Large intestine (tissue), 3 donors: ENCODE data around the gene NRXN3. TPM values are rescaled to one million over a fixed set of nuclear protein-coding genes. Genes with fewer than 3 reads are reported as not detected.

Experiments used
- DNase-seq, 2 donors: peaks; one replicate each; pipeline versions ENCODE4 v3.0.0 to v3.0.0-alpha.2; 2013
- H3K27ac ChIP-seq: one replicate; pipeline ENCODE4 v1.5.1; 2013; ENCODE audit warnings: low read length
- H3K27me3 ChIP-seq: 2 replicates; pipeline ENCODE4 v1.6.1; 2013; ENCODE audit warnings: low read length; ENCODE audit not compliant: control insufficient read depth, insufficient read depth
- H3K36me3 ChIP-seq: 2 replicates; pipeline ENCODE4 v1.6.1; 2013; ENCODE audit warnings: low read length; ENCODE audit not compliant: control insufficient read depth, insufficient read depth
- H3K4me1 ChIP-seq: one replicate; pipeline ENCODE4 v1.6.1; 2013; ENCODE audit warnings: low read length; ENCODE audit not compliant: control insufficient read depth, insufficient read depth
- H3K4me3 ChIP-seq: one replicate; pipeline ENCODE4 v1.5.1; 2013; ENCODE audit warnings: low read length
- H3K9me3 ChIP-seq: one replicate; pipeline ENCODE4 v1.6.1; 2013; ENCODE audit warnings: mild to moderate bottlenecking, low read depth, low read length, moderate library complexity; ENCODE audit not compliant: control insufficient read depth
- WGBS: methylation state at CpG from one replicate; pipeline ENCODE4 v1.1.5; 2013; ENCODE audit warnings: low lambda C conversion rate; ENCODE audit not compliant: insufficient coverage; 5-methylcytosine and 5-hydroxymethylcytosine counted together
- polyA plus RNA-seq: library from polyadenylated mRNA; unstranded; fragments of 120-200 nt; gene quantifications from one replicate; pipeline ENCODE4 v1.2.1, GENCODE V29; 2013

Gene NRXN3
- polyA plus RNA-seq, 1 donor = 12.8 TPM

DNA sequence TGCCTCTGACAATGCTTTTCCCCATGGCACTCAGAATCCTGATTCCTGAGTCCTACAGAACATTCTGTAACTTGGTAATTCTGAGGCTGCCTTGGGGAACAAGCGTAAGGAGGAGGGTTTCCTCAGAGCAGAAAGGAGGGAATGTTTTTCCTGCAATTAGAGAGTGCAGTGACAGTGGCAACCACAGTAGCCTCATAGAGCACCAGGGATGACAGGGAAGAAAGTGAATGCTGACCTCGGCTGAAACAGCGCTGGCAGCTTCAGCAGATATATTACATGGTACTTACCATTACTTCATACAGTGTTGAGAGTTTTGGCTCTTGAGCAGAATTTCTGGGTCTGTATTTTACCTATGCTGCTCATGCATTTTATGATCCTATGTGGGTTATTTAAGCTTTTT lies 757.1 kb downstream of the NRXN3 start:
- H3K27me3 ChIP-seq = no peaks in the 10 kb centered on the region
- no peaks in the 10 kb centered on the region for H3K9me3 ChIP-seq
- H3K4me3 ChIP-seq = no peak overlapping the region
- no peak for DNase-seq
- H3K4me1 ChIP-seq = no peaks in the 10 kb centered on the region
- no peak overlapping the region for H3K27ac ChIP-seq
- no peaks in the 10 kb centered on the region for H3K36me3 ChIP-seq
- no CpG with 5 or more reads among the region's 3 CpGs for WGBS

DNA sequence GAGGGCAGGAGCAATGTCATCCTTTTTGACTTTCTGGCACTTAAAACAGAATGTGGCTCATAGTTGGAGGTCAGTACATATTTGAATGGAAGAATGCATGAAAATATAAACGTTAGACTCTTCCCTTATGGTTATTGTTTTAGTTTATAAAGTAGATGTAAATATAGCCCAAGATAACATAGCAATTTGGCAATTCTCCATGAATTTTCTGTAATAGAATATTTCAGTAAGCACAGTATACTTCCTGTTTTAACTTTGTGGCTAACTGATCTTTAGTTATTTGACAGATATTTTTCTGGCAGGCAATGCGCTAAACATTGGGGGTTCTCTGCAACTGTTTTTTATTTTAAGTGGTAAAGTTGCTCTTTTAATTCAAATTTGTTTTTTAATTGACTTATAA lies 763.0 kb downstream of the NRXN3 start:
- Histone ChIP-seq H3K27me3 (no peaks in the 10 kb centered on the region), H3K27ac (no peak overlapping the region), H3K36me3 (no peaks in the 10 kb centered on the region), H3K4me3 (no peak overlapping the region), H3K9me3 (no peaks in the 10 kb centered on the region), H3K4me1 (no peaks in the 10 kb centered on the region)
- 17% methylated on average over 1 of the region's 2 CpGs for WGBS
- no peak for DNase-seq

DNA sequence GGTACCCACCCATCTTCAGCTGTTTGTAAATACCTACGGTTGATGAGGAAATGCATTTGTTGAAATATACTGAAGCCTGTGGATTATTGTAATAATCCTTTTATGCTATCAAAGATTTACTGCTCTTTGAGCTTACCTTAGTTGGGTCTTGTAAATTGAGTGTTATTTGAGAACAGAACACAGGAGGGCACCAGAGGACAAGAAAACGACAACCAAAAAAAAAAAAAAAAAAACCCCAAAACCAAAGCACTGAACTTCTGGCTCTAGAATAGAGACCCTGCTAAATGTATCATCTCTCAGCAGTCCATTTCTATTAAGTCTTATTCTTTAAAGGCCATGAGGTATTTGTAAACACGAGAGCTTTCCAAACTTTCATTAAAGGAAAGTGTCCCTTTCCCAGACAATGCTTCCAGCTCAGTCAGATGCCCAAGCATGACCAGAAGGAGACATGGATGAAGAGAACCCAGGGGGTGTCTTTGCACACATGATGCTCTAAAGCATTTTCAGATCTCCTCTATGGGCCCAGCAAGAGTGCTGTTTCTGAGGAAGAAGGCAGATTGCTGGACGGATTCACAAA lies 763.9 kb downstream of the NRXN3 start:
- no peak for DNase-seq

DNA sequence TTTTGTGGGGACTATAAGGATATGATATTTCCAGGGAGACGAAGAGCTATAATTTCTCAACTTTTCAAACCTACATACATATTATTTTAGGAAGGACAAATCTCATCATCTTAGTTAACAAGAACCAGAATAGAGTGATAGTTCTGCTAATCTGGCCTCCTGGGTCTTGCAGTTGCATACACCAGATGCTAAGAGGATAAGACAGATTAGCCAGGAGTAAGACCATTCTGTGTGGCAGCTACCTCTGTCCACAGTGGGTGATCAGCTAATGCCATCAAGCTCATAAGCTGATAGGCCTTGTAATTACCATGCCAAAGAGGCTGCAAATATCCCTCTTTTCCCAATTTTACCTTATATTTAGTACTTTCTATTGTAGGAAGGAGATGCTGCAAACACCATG lies 776.8 kb downstream of the NRXN3 start:
- 100% methylated on average over 1 of the region's 1 CpG for WGBS
- Histone ChIP-seq H3K4me3 (no peak overlapping the region), H3K27me3 (peaks cover 5% of the 10 kb centered on the region), H3K4me1 (peaks cover 4% of the 10 kb centered on the region), H3K36me3 (no peaks in the 10 kb centered on the region), H3K27ac (no peak overlapping the region), H3K9me3 (no peaks in the 10 kb centered on the region)
- DNase-seq = no peak

More for the DNA sequence above, 763.9 kb downstream of the NRXN3 start:
- no peak overlapping the region for H3K27ac ChIP-seq
- no peaks in the 10 kb centered on the region for H3K9me3 ChIP-seq
- H3K27me3 ChIP-seq = no peaks in the 10 kb centered on the region
- H3K36me3 ChIP-seq = no peaks in the 10 kb centered on the region
- no peaks in the 10 kb centered on the region for H3K4me1 ChIP-seq
- no peak overlapping the region for H3K4me3 ChIP-seq
- no CpG with 5 or more reads among the region's 4 CpGs for WGBS

DNA sequence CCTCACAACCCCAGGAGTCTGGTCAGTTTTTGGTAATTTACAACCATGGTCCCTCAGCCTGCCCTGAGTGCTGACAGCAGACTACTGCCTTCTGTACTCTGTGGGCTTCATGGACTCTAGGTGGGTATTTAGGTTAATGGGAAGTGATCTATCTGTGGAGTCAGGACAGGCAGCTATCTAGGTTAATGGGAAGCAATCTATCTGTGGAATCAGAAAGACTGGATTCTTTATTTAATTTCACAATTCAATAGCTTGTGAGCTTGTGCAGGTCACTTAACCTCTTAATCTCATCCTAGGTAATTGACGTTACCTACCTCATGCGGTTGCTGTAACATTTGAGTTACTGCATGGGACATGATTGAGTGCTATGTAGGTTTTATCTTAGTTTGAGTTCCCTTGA lies 777.5 kb downstream of the NRXN3 start:
- Histone ChIP-seq H3K36me3 (no peaks in the 10 kb centered on the region), H3K27ac (no peak overlapping the region), H3K9me3 (no peaks in the 10 kb centered on the region), H3K27me3 (peaks cover 3% of the 10 kb centered on the region), H3K4me3 (no peak overlapping the region), H3K4me1 (peaks cover 4% of the 10 kb centered on the region)
- WGBS = no CpG with 5 or more reads among the region's 2 CpGs
- DNase-seq = no peak

DNA sequence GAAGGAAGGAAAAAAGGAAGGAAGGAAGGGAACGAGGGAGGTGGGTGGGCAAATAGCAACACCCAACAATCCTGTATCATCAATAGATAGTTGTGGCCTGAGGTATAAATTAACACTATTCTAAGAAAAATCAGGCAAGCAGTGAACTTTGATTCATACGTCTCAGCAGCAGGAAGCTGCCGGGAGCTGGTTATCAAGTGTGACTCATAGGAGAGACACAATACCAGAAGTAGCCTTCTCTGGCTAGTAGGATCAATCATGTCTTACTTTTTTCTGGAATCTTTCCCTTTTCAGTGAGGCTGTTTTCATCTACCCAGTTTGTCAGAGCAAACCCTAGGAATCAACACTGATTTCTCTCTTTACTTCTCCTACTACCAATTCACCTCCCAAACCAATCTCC lies 780.5 kb downstream of the NRXN3 start:
- Histone ChIP-seq H3K9me3 (no peaks in the 10 kb centered on the region), H3K4me3 (no peak overlapping the region), H3K27me3 (no peaks in the 10 kb centered on the region), H3K36me3 (no peaks in the 10 kb centered on the region), H3K4me1 (peaks cover 4% of the 10 kb centered on the region), H3K27ac (peak overlapping the region; percentile 80)
- 8% methylated on average over 3 of the region's 3 CpGs for WGBS
- peak; percentile 71 to 84 for DNase-seq

DNA sequence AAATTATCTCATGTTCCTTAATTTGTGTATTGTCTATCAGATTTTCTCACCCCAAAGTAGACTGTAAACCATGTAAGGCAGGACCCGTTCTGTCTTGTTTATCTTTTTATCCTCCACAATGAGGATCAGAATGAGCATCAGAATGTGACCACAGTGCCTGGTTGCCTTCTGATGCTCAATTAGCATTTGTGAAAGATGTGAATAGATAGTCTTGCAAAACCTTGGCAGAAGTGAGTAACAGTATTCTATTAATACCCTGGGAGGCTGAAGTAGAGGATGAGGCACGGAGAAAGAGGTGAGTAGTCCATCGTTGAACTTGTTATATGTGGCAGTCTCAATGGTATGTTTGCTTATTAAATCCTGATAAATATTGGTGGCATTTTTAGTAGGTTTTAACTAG lies 781.4 kb downstream of the NRXN3 start:
- peaks cover 4% of the 10 kb centered on the region for H3K4me1 ChIP-seq
- no peaks in the 10 kb centered on the region for H3K27me3 ChIP-seq
- no peak overlapping the region for H3K4me3 ChIP-seq
- WGBS = 80% methylated on average over 1 of the region's 3 CpGs
- DNase-seq = no peak
- H3K27ac ChIP-seq = no peak overlapping the region
- no peaks in the 10 kb centered on the region for H3K36me3 ChIP-seq
- H3K9me3 ChIP-seq = no peaks in the 10 kb centered on the region

DNA sequence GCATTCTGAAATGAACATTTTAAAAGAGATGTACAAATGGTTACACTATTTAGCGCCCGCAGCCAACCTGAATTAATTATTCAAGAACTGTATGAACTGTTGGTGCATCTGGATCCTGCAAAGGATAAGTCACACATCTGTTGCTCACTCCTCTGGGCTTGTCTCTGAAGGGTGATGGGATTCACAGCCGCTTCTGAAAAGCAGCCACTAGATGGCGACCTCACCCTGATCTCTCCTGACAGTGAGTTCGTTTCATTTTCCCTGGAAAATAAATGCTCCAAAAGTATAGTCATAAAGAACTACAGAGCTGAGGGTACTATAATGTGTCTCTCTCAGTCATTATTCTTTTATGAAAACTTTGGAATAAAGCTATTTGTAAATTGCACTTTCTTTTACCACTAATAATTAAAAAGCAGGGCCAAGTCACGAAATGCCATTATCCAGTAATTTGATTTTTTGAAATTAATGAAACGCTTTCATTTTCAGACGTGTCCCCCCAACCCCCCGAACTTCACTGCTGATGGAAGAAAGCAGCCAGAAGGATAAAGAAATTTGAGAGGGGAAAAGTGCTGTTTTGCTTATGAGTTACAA lies 789.6 kb downstream of the NRXN3 start:
- H3K4me3 ChIP-seq = no peak overlapping the region

DNA sequence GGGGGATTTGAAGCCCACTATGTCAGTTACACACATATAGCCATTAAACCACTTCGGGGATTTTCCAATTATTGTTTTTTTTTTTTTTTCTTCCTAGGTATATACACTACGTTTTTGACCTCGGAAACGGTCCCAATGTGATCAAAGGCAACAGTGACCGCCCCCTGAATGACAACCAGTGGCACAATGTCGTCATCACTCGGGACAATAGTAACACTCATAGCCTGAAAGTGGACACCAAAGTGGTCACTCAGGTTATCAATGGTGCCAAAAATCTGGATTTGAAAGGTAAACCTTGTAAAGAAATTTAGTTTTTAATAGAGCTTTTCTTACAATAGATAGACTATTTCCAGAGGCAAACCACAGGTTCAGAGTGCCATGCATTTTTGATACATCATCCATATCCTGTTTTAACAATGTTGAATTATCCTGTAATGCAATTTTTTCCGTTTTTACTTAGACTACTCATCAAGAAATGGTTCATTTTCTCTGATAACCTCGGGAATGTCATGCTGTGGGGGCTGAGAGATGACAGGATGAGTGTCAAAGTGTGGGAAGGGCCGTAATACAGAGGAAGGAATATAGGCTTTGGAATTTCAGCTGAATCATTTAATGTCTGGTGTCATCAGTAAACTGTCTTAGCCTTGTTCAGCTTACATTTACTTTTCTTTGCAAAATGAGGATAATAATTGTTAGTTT lies 797.1 kb downstream of the NRXN3 start:
- DNase-seq = no peak
- Histone ChIP-seq H3K36me3 (no peaks in the 10 kb centered on the region), H3K4me1 (no peaks in the 10 kb centered on the region), H3K9me3 (no peaks in the 10 kb centered on the region), H3K27me3 (no peaks in the 10 kb centered on the region), H3K4me3 (no peak overlapping the region), H3K27ac (no peak overlapping the region)
- WGBS = 100% methylated on average over 1 of the region's 10 CpGs

More for the DNA sequence above, 789.6 kb downstream of the NRXN3 start:
- no peaks in the 10 kb centered on the region for H3K9me3 ChIP-seq
- H3K4me1 ChIP-seq = no peaks in the 10 kb centered on the region
- peak; percentile 49 to 64 for DNase-seq
- WGBS = 80% methylated on average over 1 of the region's 9 CpGs
- no peaks in the 10 kb centered on the region for H3K27me3 ChIP-seq
- H3K27ac ChIP-seq = no peak overlapping the region
- H3K36me3 ChIP-seq = no peaks in the 10 kb centered on the region

DNA sequence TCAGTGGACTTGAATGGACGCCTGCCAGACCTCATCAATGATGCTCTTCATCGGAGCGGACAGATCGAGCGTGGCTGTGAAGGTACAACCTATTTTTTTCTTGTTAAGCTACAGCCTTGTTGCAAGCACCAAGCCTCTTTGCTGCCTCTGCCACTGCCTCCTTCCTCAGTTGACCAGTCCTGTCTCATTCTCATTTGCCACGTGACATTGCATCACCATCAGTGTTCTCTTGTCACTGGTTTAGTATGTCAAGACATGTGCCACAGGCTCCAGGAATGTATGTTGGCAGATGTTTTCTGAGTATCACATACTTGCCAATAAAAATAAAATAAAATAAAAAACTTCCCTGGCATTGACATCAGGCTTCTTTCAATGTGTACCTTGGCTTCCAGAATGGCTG lies 798.1 kb downstream of the NRXN3 start:
- Histone ChIP-seq H3K9me3 (no peaks in the 10 kb centered on the region), H3K36me3 (no peaks in the 10 kb centered on the region), H3K4me3 (no peak overlapping the region), H3K4me1 (no peaks in the 10 kb centered on the region), H3K27me3 (no peaks in the 10 kb centered on the region), H3K27ac (no peak overlapping the region)
- WGBS = no CpG with 5 or more reads among the region's 6 CpGs
- DNase-seq = no peak
